Left lobe of liver (tissue), 2 donors: ENCODE measurements around the gene CPNE7. TPM values are rescaled to one million over a fixed set of nuclear protein-coding genes. Genes with fewer than 3 reads are reported as not detected.

Source experiments
- ATAC-seq: fragments of 200-7000 bp; cut with Tn5 transposase; one replicate; pipeline ENCODE4 v1.9.1; 2020; ENCODE audit warnings: mild to moderate bottlenecking, moderate library complexity
- DNase-seq: peaks from one replicate; pipeline ENCODE4 v3.0.0-alpha.2; 2020; ENCODE audit warnings: low spot score
- total RNA-seq: library from RNA; stranded (reverse); gene quantifications from one replicate; pipeline ENCODE4 v1.2.1, GENCODE V29; 2021
- donor health status: DM: no; HTN: no; CAD: no; lungs with moderate emphysema.
- donor health status: DM: no; HTN: yes; CAD: no.

Gene CPNE7
- 0.88 TPM for total RNA-seq

- DNase-seq: no peak
- peak; percentile 17 for ATAC-seq
Observed at GRCh38 chr16:89575247-89576152, at the start of gene CPNE7. Gene CPNE7, plus strand, starts transcription at chr16:89575758. Its CDS starts 140 bp downstream, at chr16:89575898.

- no peak for DNase-seq
- no peak for ATAC-seq
Observed at GRCh38 chr16:89529097-89529496, 46.5 kb upstream of the CPNE7 start.

DNA sequence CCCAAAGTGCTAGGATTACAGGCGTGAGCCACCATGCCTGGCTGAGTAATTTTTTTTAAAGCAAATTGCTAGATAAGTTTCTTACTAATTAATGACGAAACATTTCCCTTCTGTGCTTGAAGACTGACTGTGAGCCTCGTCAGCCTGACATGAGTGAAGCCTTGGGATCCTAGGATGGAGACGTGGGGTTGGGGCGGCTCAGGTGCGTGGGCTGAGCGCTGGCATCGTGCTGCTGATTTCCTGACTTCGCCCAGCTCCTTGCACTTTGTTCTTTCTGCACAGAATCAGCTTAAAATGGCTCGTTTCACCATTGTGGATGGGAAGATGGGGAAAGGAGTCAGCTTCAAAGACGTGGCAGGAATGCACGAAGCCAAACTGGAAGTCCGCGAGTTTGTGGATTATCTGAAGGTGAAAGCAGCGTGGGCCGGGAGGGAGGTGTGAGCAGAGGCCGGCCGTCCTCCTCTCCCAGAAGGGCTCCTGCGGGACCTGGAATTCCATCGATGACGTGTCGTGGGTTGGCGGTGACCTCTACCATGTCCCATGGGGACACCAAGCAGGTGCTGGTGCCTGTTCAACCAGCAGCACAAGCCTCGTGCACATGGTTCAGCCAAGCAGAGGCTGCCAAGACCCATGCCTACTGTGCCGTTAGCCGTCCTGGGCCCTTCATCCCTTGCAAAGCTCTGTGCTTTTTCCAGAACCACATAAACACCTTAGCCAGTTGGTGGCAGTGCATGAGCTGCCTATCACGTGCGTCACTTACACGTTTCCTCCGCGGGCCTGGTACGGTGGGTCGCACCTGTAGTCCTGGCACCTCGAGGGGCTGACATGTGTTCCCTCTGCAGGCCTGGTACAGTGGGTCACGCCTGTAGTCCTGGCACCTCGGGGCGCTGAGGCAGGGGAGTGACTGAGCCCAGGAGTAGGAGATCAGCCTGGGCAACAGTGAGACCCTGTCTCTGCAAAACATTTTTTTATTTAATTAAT is 44.9 kb upstream of the CPNE7 start:
- ATAC-seq (no peak), DNase-seq (no peak)

DNA sequence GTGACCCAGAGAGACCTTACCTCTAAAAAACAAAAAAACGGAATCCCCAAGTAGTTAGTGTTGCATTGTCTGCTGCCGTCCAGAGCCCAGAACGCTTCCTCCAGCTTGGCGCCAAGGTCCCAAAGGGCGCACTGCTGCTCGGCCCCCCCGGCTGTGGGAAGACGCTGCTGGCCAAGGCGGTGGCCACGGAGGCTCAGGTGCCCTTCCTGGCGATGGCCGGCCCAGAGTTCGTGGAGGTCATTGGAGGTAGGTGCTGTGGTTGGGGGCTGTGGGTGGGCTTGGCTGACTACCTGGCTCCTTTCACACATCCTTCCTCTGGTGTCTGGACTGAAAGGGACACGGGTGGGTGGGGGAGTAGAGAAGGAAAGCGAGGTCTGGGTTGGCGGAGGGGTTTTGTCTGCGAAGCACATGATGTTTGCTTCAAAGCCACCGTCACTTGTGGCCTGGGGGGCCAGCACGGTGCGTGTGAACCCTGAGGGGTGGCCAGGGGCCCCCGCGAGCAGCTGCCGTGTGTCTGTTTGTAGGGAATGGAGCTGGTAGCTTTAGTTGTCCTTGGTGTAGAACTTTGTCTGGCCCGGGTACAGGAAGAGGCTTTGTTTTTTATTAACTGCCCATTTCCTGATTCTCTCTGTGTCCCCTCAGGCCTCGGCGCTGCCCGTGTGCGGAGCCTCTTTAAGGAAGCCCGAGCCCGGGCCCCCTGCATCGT is 43.6 kb upstream of the CPNE7 start:
- ATAC-seq (no peak), DNase-seq (no peak)

DNA sequence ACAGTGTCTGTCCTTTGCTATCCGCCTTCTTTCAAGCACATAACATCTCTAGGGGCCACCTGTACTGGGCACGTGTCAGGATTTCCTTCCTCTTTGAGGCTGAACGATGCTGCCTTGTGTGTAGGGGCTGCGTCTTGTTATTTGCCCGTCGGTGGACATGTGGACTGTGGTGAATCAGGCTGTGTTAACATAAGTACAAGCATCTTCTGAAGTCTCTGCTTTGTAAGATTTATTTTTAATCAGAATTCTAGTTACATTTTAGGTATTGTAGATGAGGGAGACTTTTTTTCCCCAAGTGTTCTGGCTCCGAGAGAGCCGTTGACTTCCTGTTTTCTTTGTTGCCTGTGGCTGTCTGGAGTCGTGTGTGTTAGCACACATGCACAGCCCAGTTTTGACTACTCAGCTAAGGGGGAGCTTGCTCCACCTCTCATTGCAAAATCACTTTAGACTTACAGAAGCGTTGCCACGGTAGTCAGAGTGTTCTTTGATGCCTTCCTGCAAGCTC is 41.3 kb upstream of the CPNE7 start:
- DNase-seq: no peak
- peak; percentile 81 for ATAC-seq

DNA sequence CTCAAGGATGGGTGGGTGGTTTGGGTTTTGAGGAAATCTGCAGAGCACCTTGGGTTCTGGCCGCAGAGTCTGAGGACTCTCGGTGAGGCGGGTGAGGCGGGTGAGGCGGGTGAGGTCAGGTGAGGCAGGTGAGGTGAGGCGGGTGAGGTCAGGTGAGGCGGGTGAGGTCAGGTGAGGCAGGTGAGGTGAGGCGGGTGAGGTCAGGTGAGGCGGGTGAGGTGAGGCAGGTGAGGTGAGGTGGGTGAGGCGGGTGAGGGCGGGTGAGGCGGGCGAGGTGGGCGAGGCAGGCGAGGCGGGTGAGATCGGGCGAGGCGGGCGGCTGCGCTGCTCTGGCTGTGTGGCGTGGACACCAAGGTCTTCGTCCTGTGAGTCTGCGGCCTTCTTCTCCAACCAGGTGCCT is 39.2 kb upstream of the CPNE7 start:
- DNase-seq: no peak

DNA sequence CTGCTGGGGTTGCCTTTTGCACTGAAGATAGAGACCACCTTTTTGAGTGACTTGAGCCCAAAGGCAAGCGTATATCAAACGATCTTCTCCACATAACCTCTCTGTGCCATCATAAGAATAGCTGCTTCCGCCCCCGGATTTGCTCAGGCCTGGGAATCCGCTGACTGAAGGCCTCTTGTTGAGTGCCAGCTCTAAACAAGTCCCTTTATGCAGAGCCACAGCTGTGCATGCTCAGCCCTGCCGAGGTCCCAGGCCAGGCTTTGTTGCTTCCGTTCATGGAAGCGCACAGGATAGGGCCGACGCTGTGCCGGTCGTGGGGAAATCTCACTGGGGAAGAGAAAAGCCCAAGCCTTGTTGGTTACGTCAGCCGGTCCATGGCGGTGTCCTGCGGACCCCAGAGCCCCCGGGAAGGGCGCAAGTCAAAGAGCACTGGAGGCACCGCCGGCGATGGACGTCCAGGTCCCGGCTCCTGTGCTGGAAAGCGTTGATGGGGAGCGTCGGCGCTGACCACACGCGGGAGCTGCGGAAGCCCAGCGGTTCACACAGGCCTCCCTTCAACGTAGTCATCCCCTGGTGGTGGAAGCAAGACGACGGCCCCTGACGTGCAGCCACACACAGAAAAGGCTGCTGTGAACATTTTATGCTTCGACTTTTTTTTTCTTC is 38.5 kb upstream of the CPNE7 start:
- ATAC-seq: no peak
- DNase-seq: no peak

More for the DNA sequence above, 39.2 kb upstream of the CPNE7 start:
- no peak for ATAC-seq

- ATAC-seq (no peak), DNase-seq (no peak)
Observed at GRCh38 chr16:89537549-89537925, 38.0 kb upstream of the CPNE7 start.

DNA sequence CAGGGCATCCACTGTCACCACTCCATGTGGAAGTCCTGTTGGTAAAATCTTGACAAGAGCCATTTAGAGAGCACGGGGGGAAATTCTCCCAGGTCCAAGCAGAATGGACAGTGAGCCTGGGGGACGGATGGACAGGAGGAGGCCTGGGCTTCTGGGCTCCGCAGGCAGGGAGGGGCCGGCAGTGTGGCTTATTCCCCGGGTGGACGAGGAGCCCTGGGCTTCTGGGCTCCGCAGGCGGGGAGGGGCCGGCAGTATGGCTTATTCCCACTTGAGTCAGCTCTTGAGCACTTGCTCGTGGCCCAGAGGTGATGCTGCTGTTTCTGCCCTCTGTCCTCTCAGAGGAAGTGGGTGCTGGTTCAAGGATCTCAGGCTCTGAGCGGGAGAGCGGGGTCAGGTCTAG is 37.3 kb upstream of the CPNE7 start:
- ATAC-seq (no peak), DNase-seq (no peak)

- ATAC-seq: no peak
- no peak for DNase-seq
Observed at GRCh38 chr16:89540557-89540956, 35.0 kb upstream of the CPNE7 start.

GRCh38 chr16:89541792-89542191 is 33.8 kb upstream of the CPNE7 start:
- no peak for DNase-seq
- no peak for ATAC-seq

DNA sequence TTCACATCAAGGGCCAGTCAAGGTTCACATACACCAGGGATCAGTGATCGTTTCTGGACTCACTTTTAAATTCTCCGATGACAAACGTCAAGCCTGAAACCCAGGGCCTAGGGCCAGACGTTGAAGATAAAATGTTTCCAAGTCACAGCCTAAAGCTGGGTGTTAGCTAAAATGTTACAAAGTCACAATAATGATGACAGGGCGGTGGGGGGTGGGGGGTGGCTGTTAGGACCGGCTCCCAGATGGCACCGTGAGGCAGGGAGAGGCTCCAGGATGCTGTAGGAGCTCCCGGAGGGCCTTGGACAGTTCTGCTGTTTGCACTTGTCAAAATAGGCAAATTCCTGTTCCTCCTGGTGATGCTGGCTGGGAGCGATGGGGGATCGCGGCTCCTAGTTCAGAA is 31.4 kb upstream of the CPNE7 start:
- no peak for ATAC-seq
- no peak for DNase-seq

DNA sequence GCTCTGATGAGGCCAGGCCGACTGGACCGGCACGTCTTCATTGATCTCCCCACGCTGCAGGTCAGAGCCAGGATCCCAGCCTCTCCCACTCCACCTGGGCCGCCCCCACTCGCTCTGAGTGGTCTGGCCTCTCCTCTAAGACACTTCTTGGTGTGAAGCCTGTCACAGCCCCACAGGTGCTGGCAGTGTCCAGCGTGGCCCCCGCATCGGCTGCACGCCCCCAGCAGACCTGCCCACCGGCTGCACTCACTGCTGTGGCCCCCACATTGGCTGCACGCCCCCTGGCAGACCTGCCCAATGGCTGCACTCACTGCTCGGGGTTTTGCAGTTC is 30.9 kb upstream of the CPNE7 start:
- ATAC-seq (no peak), DNase-seq (no peak)

GRCh38 chr16:89545044-89545830 is 30.3 kb upstream of the CPNE7 start:
- peak; percentile 65 for ATAC-seq
- DNase-seq: no peak

GRCh38 chr16:89545831-89546574 is 29.6 kb upstream of the CPNE7 start:
- peak; percentile 84 for DNase-seq
- peak; percentile 93 for ATAC-seq

- DNase-seq: no peak
- no peak for ATAC-seq
Observed at GRCh38 chr16:89546781-89547180, 28.8 kb upstream of the CPNE7 start.

DNA sequence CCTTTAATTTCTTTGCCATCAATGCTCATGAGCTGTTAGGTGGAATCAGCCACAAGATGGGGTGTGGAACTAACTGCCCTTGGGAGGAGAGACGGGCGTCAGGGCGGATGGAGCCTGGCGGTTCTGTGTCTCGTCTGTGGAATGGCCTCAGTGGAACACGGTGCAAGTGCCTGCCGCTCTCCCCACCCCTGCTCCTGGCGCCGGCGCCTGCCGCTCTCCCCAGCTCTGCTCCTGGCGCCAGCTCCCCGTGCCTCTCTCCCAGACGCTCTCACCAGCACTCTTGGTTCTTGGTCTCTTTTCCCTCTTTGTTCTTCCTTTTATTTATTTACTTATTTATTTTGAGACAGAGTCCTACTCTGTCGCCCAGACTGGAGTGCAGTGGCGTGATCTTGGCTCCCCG is 28.3 kb upstream of the CPNE7 start:
- DNase-seq (no peak), ATAC-seq (no peak)

GRCh38 chr16:89547860-89548259 is 27.7 kb upstream of the CPNE7 start:
- ATAC-seq: no peak
- no peak for DNase-seq
